SK-N-DZ (cell line): Measurements from ENCODE around the gene FAM20C. TPM values are rescaled to one million over a fixed set of nuclear protein-coding genes. Genes with fewer than 3 reads are reported as not detected.

Experiments
- DNase-seq: peaks from one replicate; pipeline ENCODE4 v3.0.0-alpha.2; 2015; ENCODE audit warnings: low spot score
- polyA plus RNA-seq, 2 experiments: library from polyadenylated mRNA; depleted of rRNA; stranded (reverse); fragments of >200 nt; gene quantifications; 2 replicates each; pipeline ENCODE4 v1.2.3, GENCODE V29; 2014

Gene FAM20C
- 12.9 and 14.3 TPM in 2 replicates for polyA plus RNA-seq (2014; cell fraction: cytosol; rRNA removed)
- polyA plus RNA-seq (2014; cell fraction: nucleus; rRNA removed): 17.7 and 19.5 TPM in 2 replicates

DNA sequence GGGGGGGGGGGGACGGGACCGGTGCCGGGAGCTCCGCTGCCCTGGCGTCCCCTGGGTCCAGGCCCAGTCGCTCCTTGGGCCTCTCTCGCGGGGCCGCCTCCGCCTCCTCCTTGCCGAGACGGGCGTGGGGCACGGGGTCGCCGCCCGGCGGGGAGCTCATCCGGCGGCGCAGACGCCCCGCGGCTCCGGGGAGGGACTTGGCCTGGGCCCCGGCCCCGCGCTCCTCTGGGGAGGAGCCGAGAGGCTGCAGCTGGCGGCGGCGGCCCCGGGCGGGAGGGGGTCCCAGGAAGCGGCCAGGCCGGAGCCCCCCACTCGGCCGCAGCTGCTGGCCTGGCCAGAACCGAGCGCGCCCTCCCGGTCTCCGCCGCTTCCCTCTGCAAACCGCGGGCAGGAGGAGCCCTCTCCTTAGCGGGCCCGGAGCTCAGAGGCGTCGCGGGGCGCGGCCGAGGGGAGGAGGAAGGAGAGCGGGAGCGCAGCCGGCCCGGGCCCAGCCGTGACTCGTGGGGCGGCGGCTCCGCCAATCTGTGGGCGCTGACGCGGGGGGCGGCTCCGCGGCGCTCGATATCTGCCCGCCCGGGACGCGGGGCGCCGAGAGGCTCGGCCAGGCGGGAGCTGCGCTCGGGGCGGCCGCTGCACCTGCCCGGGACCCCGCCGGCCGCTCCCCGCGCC lies at the start of gene FAM20C:
FAM20C (plus strand) TSS at position 591 of the 669 bp plus-strand sequence. CDS start 629 bp downstream, outside the sequence.
- peak; percentile 55 for DNase-seq

DNA sequence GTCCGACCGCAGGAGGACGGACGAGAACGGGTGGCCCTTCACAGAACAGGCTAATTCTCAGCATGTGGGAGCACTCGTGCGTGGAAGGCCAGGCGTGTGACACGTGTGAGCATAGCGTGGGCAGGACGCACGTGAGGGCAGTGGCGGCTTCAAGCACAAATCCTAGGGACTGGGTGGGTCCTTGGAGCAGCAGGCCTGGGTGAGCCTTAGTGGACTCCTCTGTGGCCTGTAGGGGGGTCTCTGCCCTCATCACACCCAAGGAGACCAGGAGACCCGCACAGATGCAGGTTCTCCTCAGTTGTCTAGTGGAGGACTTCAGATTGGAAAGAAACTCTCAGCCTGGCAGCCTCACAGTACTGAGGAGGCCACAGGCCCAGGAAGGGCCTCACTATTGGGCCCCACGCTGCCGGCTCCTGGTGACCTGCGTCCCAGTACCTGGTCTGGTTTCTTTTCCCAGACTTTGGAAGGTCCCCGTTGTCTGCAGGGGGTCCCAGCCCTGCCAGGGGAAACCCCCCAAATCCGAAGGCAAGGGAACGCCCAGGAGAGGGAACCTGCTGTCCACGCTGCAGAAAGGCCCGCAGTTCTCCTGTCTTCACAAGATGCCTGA lies 49.1 kb upstream of the FAM20C start:
- no peak for DNase-seq

- no peak for DNase-seq
Observed at GRCh38 chr7:143811-144453, 48.4 kb upstream of the FAM20C start.

DNA sequence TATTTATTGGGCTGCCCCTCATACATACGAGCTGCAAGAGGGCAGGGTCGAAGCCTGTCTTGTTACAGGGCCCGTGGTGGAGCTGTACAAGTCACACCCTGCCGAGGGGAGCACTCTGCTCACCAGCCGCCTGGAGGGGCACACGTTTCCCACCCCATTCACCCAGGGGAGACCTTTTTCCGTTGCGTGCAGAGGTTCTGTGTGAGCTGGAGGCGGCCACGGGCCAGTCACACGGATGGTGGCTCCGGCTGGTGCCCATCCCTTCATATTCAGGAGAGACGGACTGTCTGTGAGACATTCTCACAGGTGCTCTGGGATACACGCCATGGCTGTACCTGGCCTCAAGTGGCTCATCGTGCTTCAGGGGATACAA lies 47.9 kb upstream of the FAM20C start:
- no peak for DNase-seq

DNA sequence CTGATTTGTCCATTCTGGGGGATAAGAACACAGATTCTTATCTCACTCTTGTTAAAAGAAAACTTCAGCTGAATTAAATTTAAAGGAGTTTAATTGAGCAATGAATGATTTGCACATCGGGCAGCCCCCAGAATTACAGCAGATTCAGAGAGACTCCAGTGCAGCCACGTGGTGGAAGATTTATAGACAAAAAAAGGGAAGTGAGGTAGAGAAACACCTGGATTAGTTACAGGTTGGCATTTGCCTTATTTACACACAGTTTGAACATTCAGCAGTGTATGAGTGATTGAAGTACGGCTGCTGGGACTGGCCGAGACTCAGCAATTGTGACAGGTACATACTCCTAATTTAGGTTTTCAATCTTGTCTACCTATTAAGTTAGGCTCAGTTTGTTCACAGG lies 46.5 kb upstream of the FAM20C start:
- no peak for DNase-seq

DNA sequence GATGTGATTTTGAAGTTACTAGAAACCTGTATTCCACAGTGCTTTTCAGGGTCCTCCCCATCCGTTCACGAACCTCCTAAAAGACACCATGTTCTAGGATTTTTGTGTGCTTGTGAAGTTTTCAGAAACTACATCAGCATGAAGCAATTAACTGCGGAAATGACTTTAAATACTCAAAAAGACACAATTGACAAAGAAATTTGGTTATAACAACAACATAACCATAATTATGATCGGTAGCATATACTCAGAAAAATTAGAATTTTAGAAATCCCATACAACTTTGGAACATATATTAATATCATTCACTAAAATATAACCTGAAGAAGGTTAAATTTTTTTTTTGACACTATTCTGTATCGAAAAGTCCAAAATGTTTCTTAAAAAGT lies 43.8 kb upstream of the FAM20C start:
- no peak for DNase-seq

GRCh38 chr7:148932-149790 lies 43.2 kb upstream of the FAM20C start:
- DNase-seq: peak; percentile 98

DNA sequence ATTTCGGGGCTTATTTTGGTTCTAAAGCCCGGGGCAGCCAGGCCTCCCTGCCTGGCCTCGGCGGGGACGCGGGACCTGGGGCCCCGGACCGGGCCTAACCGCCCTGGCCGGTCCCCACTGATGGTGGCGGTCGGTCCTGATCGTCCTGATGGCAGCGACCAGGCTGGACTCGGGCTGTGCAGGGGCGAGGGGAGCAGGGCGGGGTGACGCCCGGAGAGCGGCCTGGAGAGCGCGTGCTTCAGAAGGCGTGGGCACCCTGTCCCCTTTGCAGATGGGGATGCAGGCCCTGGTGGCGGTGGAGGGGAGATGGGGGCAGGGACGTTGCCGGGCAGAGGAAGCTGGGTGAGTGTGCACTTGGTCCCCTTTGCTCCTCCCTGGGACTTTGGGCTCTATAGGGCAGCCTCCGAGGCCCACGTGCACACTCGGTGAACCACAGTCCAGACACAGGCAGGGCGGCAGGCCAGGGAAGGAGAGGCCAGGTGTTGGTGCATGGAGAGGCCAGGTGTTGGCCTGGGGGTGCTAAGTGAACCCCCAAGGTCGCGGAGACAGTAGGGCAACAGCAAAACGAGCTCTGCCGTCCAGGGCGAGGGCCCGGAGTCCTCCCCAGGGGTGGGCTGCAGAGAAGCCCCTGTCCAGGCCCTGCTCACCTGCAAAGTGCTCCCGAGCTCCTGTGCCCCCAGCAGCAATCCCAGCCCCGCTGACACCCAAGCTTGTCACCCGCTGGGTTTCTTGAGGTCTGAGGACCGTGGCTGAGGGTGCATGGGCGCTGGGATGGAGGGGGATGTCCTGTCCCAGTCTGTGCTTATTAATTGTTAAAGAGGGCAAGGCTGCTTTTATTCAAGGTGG lies 42.4 kb upstream of the FAM20C start:
- no peak for DNase-seq

- DNase-seq: no peak
Observed at GRCh38 chr7:150811-151221, 41.6 kb upstream of the FAM20C start.

GRCh38 chr7:151346-152050 lies 40.9 kb upstream of the FAM20C start:
- DNase-seq: no peak

DNA sequence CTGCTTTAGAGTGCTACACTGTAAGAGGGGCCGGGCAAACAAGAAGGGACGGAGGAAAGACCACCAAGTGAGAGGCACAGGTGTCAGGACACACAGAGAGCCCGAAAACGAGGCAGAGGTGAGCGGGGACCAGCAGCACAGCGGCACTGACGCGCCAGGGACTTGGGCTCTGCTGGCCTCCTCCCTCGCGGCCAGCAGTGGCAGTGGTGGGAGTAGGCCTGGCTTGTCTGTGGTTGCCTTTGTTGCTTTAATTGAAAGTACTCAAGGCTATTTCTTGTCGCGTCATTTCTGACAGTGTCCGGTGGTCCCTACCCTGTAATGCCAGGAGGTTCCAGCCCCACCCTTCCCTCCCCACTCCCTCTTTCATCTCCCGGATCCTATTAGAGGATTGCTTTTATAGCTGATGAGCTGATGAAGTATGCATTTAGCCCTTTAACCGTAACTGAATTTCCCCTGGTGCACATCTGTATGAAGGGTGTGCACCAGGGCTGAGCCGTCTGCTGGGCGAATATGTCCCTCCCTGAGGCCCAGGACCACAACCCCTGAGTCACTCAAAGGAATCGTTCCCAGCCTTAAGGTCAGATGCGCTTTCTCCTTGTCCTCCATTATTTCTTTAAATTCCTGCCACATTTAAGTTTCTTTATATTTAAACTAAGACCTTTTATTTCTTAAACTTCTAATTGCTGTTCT lies 39.5 kb upstream of the FAM20C start:
- no peak for DNase-seq

DNA sequence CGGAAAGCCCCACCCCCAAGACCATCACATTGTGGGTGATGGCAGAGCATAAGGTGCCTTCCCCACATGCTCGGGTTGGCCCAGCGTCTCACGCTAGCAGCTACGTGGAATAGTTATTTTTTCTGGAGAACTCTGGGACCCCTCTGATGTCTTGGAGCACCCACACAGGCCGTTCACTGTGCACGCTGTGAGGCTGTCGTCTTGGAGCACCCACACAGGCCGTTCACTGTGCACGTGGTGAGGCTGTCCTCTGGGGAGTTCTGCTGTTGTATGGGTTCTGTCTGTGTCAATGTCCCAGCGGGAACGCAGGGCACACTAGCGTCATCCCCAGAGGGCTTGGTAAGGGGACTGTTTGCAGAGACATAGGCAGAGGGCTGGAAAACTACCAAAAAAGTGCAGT lies 38.8 kb upstream of the FAM20C start:
- DNase-seq: no peak

GRCh38 chr7:154096-154799 lies 38.1 kb upstream of the FAM20C start:
- DNase-seq: no peak

DNA sequence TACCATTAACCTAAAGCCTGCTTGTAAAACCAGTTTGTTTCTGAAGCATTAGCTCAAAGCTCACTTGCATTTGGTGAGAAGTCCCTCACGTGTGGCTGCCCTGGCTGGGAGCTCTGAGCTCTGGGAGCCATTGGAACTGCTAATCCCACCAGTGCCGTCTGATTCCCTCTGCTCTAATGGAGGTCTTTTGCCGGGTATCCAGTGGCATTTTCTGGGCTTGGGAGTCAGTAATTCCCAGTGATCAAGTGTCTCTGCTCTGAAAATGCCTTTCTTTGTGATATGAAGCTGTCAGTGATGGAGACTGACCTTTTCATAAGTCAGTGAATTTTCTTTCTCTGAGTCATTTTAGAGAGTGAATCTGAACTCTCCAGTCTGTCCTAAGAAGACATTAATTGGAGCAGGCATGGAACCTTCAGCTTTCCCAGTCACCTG lies 36.9 kb upstream of the FAM20C start:
- no peak for DNase-seq

DNA sequence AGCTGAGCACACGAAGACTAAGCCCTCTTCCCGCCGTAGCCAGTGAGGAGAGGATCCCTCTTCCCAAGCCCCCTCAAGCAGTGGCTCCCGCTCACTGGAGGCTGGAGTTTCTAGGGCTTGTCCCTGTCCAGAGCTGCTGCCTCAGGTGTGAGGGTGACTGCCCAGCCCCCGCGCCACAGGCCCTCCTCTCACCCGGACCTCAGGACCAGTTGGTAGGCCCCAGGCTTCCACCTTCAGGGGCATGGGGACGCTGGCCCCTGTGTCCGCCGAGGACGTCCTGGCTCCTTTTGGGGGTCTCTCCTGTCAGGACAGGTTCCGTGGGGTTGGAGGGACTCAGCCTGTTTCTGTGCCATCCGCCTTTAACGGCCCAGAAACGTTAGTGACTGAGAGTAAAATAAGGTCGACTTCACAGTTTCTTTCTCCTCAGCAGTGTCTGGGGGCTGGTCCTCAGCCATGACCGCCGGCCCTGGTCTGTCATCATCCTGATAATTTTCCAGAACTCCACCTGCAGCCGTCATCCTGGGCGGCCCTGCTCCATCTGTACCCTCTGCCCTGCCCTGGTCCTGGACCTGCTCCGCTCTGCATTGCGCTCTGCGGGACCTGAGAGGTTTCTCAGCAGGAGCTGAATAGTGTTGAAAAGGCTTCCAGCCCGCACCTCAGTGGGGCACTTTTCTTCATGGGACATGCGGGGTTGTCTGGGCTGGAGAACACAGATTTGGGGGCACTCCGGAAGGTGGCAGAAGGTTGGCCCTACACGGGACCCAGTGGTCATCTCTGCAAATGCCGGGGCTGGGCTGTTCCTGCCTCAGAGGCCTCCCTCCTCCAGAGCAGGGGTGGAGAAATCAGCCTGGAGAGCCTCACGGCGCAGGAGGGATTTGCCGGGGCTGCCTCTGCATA lies 36.0 kb upstream of the FAM20C start:
- no peak for DNase-seq

- DNase-seq: no peak
Observed at GRCh38 chr7:157008-157310, 35.4 kb upstream of the FAM20C start.

DNA sequence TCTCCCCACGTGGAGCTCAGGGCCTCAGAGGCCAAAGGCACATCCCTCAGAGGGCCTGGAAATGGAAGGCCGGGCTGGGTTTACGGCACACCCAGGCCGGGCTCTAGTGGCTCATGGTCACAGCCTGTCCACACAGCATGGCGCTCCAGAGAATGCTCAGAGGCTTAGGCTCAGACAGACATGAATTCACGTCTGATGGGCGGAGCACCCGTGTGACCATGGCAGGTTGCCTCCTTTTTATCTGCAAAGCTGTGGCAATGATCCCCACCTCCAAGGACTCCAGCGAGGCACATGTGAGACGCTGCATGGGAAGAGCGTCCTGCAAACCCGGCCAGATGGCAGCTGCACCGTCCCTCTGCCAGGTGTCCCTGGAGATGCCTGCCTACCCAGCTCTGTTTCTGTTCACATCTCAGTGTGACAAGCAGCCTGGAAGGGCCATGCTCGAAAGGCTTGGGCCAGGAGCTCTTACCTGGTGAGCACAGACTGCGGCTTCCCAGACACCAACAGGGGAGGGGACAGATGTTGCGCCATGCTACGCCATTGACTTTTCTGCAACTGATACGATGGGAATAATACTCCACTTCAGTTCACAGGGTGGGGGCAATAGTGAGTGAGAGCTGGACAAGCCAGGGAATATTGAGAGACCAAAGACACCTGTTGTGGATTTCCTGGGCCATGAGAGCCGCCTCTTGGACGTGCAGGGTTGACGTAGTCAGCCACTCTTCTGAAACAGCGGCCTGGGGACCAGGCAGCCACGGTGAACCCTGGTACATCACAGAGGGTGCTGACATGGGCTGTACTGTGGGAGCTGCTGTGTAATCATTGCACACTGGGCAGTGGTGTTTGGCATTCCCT lies 34.4 kb upstream of the FAM20C start:
- DNase-seq: no peak
